IMR-90 (cell line): ENCODE data around the gene HIRA. TPM values are rescaled to one million over a fixed set of nuclear protein-coding genes. Genes with fewer than 3 reads are reported as not detected.

ENCODE experiments used
- ATAC-seq: fragments of 200-7000 bp; cut with Tn5 transposase; 2 replicates; pipeline ENCODE4 v1.9.1; 2020; ENCODE audit warnings: low read depth, mild to moderate bottlenecking, moderate library complexity
- BruUV-seq: library from RNA; stranded (reverse); fragments of 400-500 nt; replicated peaks from 2 replicates; lab custom pipeline; 2021; lab: Mats Ljungman, UMichigan
- CTCF ChIA-PET: fragments of 300-600 bp; formaldehyde crosslinking; extraction: SDS; loops from one replicate; lab custom pipeline; 2021; ENCODE audit warnings: antibody characterized with exemption; lab: Yijun Ruan, JAX
- POLR2A ChIA-PET: fragments of 300-600 bp; sonication (Branson Sonifier 250); formaldehyde crosslinking; loops from one replicate; lab custom pipeline; 2022; ENCODE audit warnings: antibody characterized with exemption; ENCODE audit not compliant: unreplicated experiment; lab: Charles Lee
- DNase-seq: peaks from one replicate; pipeline ENCODE4 v3.0.0; 2013
- H2AFZ ChIP-seq: replicated peaks from 2 replicates; pipeline ENCODE3; 2013; ENCODE audit warnings: low read length, mild to moderate bottlenecking; ENCODE audit not compliant: poor library complexity
- H2AK5ac ChIP-seq: 2 replicates; pipeline ENCODE4 v1.6.1; 2013; ENCODE audit warnings: low read depth, low read length, inconsistent platforms
- H2AK9ac ChIP-seq: replicated peaks from 2 replicates; pipeline ENCODE3; 2013; ENCODE audit warnings: mild to moderate bottlenecking, low read depth, low read length, moderate library complexity; ENCODE audit not compliant: poor library complexity
- H2BK120ac ChIP-seq: 2 replicates; pipeline ENCODE4 v1.6.1; 2013; ENCODE audit warnings: low read depth, low read length, inconsistent platforms
- H2BK15ac ChIP-seq: 3 replicates; pipeline ENCODE4 v1.6.1; 2013; ENCODE audit warnings: low read depth, low read length, inconsistent platforms
- H2BK20ac ChIP-seq: 2 replicates; pipeline ENCODE4 v1.6.1; 2013; ENCODE audit warnings: low read depth, mild to moderate bottlenecking, inconsistent platforms, low read length, moderate library complexity
- H2BK5ac ChIP-seq: 2 replicates; pipeline ENCODE4 v1.6.1; 2013; ENCODE audit warnings: mild to moderate bottlenecking, low read depth, low read length, inconsistent platforms; ENCODE audit not compliant: poor library complexity, severe bottlenecking
- H3K14ac ChIP-seq: replicated peaks from 2 replicates; pipeline ENCODE4 v1.6.1; 2013; ENCODE audit warnings: low read depth, low read length, inconsistent platforms
- H3K18ac ChIP-seq: 2 replicates; pipeline ENCODE4 v1.6.1; 2013; ENCODE audit warnings: low read depth, low read length, control low read depth
- H3K23ac ChIP-seq: 2 replicates; pipeline ENCODE4 v1.6.1; 2013; ENCODE audit warnings: low read depth, low read length, inconsistent platforms
- H3K27ac ChIP-seq: 2 replicates; pipeline ENCODE4 v1.5.1; 2013; ENCODE audit warnings: mild to moderate bottlenecking, control low read depth, low read length; ENCODE audit not compliant: insufficient read depth
- H3K27me3 ChIP-seq: 2 replicates; pipeline ENCODE4 v1.6.1; 2013; ENCODE audit warnings: low read length; ENCODE audit not compliant: control insufficient read depth, insufficient read depth
- H3K36me3 ChIP-seq: 2 replicates; pipeline ENCODE4 v1.6.1; 2013; ENCODE audit warnings: low read length, mixed read lengths; ENCODE audit not compliant: control insufficient read depth, insufficient read depth
- H3K4ac ChIP-seq: 2 replicates; pipeline ENCODE4 v1.6.1; 2013; ENCODE audit warnings: low read depth, low read length, inconsistent platforms
- H3K4me1 ChIP-seq: 2 replicates; pipeline ENCODE4 v1.6.1; 2013; ENCODE audit warnings: low read length, mixed read lengths; ENCODE audit not compliant: control insufficient read depth, insufficient read depth
- H3K4me2 ChIP-seq: 2 replicates; pipeline ENCODE4 v1.6.1; 2013; ENCODE audit warnings: low read depth, mild to moderate bottlenecking, control low read depth, low read length, moderate library complexity
- H3K4me3 ChIP-seq: 2 replicates; pipeline ENCODE4 v1.5.1; 2013; ENCODE audit warnings: low read depth, mild to moderate bottlenecking, control low read depth, low read length, moderate library complexity; ENCODE audit not compliant: insufficient read depth
- H3K56ac ChIP-seq: 2 replicates; pipeline ENCODE4 v1.6.1; 2013; ENCODE audit warnings: low read length, inconsistent platforms; ENCODE audit not compliant: insufficient read depth; ENCODE audit errors: extremely low read depth
- H3K79me1 ChIP-seq, 2 experiments: 2 replicates each; pipeline ENCODE4 v1.6.1; 2013; ENCODE audit warnings: low read length in 2 of 2, inconsistent platforms in 1 of 2, low read depth in 1 of 2
- H3K9ac ChIP-seq: 2 replicates; pipeline ENCODE4 v1.6.1; 2013; ENCODE audit warnings: low read depth, low read length, control low read depth
- H3K9me1 ChIP-seq: 2 replicates; pipeline ENCODE4 v1.6.1; 2013; ENCODE audit warnings: low read length, inconsistent platforms; ENCODE audit not compliant: insufficient read depth
- H3K9me3 ChIP-seq: 2 replicates; pipeline ENCODE4 v1.6.1; 2013; ENCODE audit warnings: low read length; ENCODE audit not compliant: control insufficient read depth, insufficient read depth
- H4K20me1 ChIP-seq: 2 replicates; pipeline ENCODE4 v1.6.1; 2013; ENCODE audit warnings: low read length, inconsistent platforms; ENCODE audit not compliant: insufficient read depth
- H4K5ac ChIP-seq: 2 replicates; pipeline ENCODE4 v1.6.1; 2013; ENCODE audit warnings: mild to moderate bottlenecking, low read depth, low read length, control low read depth
- H4K8ac ChIP-seq, 2 experiments: 2 replicates each; pipeline ENCODE4 v1.6.1; 2013; ENCODE audit warnings: low read depth in 2 of 2, low read length in 2 of 2, control low read depth in 1 of 2, inconsistent platforms in 1 of 2
- H4K91ac ChIP-seq: 2 replicates; pipeline ENCODE4 v1.6.1; 2013; ENCODE audit warnings: low read depth, low read length, inconsistent platforms; ENCODE audit not compliant: insufficient read depth
- BHLHE40 ChIP-seq: fragments of 150-350 bp; IDR thresholded peaks from 2 replicates; pipeline ENCODE4 v1.6.1; 2016; ENCODE audit warnings: mild to moderate bottlenecking, low read depth, low read length
- CEBPB ChIP-seq: IDR thresholded peaks from 2 replicates; pipeline ENCODE4 v1.6.1; 2012; ENCODE audit warnings: low read depth, low read length, improper control_type of control experiment
- CHD1 ChIP-seq: IDR thresholded peaks from 2 replicates; pipeline ENCODE4 v1.6.1; 2012; ENCODE audit warnings: low read depth, low read length, improper control_type of control experiment
- CTCF ChIP-seq: conservative IDR thresholded peaks from 2 replicates; pipeline ENCODE4 v1.5.1; 2012; ENCODE audit warnings: mild to moderate bottlenecking, low read depth, low read length, improper control_type of control experiment
- FOS ChIP-seq: fragments of 150-350 bp; IDR thresholded peaks from 2 replicates; pipeline ENCODE4 v1.6.1; 2016; ENCODE audit warnings: low read depth, low read length
- MAFK ChIP-seq: IDR thresholded peaks from 2 replicates; pipeline ENCODE4 v1.6.1; 2012; ENCODE audit warnings: low read depth, low read length, improper control_type of control experiment
- MAZ ChIP-seq: IDR thresholded peaks from 2 replicates; pipeline ENCODE4 v1.6.1; 2012; ENCODE audit warnings: low read depth, mild to moderate bottlenecking, low read length, improper control_type of control experiment, moderate library complexity, borderline replicate concordance
- MXI1 ChIP-seq: IDR thresholded peaks from 2 replicates; pipeline ENCODE4 v1.6.1; 2012; ENCODE audit warnings: low read depth, mild to moderate bottlenecking, low read length, moderate library complexity, borderline replicate concordance
- NFE2L2 ChIP-seq: fragments of 150-350 bp; IDR thresholded peaks from 2 replicates; pipeline ENCODE4 v1.6.1; 2016; ENCODE audit warnings: low read depth, mild to moderate bottlenecking, low read length
- POLR2A ChIP-seq: IDR thresholded peaks from 2 replicates; pipeline ENCODE4 v1.6.1; 2012; ENCODE audit warnings: mild to moderate bottlenecking, low read depth, low read length
- RAD21 ChIP-seq: IDR thresholded peaks from 2 replicates; pipeline ENCODE4 v1.6.1; 2012; ENCODE audit warnings: low read length, improper control_type of control experiment
- RCOR1 ChIP-seq: IDR thresholded peaks from 2 replicates; pipeline ENCODE4 v1.6.1; 2012; ENCODE audit warnings: mild to moderate bottlenecking, low read length, improper control_type of control experiment; ENCODE audit not compliant: insufficient replicate concordance
- RFX5 ChIP-seq: IDR thresholded peaks from 2 replicates; pipeline ENCODE4 v1.8.0; 2012; ENCODE audit warnings: low read depth, mild to moderate bottlenecking, low read length, moderate library complexity
- SMC3 ChIP-seq: fragments of 150-350 bp; IDR thresholded peaks from 2 replicates; pipeline ENCODE4 v1.6.1; 2016; ENCODE audit warnings: low read depth, mild to moderate bottlenecking, antibody characterized with exemption, low read length, moderate library complexity
- USF2 ChIP-seq: fragments of 150-350 bp; IDR thresholded peaks from 2 replicates; pipeline ENCODE4 v1.6.1; 2017; ENCODE audit warnings: mild to moderate bottlenecking, antibody characterized with exemption, low read length, low read depth
- WGBS, 2 experiments: methylation state at CpG; one replicate each; pipeline versions ENCODE4 v1.1.5 to v1.1.7; 2013; ENCODE audit warnings: missing lambda C conversion rate in 2 of 2; ENCODE audit not compliant: insufficient read length in 1 of 2; ENCODE audit errors: extremely low coverage in 2 of 2; 5-methylcytosine and 5-hydroxymethylcytosine counted together
- dilution Hi-C: fragments of 300-500 bp; cut with HindIII; formaldehyde crosslinking; loops from one replicate; pipeline ENCODE4 v1.14.3; 2018; ENCODE audit warnings: low sequenced_read_pairs; ENCODE audit not compliant: unreplicated experiment
- in situ Hi-C: fragments of 300-500 bp; cut with MboI; formaldehyde crosslinking; loops from 3 replicates; pipeline ENCODE4 v1.14.3; 2019; ENCODE audit warnings: low sequenced_read_pairs, inconsistent platforms, mixed read lengths
- intact Hi-C: fragments of 100-400 bp; cut with micrococcal nuclease; formaldehyde crosslinking; loops from 2 replicates; pipeline ENCODE4 v1.10.0; 2022
- polyA plus RNA-seq, 3 experiments: library from polyadenylated mRNA; depleted of rRNA; stranded (reverse); fragments of >200 nt; gene quantifications; 2 replicates each; pipeline ENCODE4 v1.2.3, GENCODE V29; 2012; ENCODE audit warnings: low replicate concordance in 1 of 3
- total RNA-seq: library from RNA; depleted of rRNA; stranded (reverse); fragments of >200 nt; gene quantifications from 2 replicates; pipeline ENCODE4 v1.2.3, GENCODE V29; 2012
- TF ChIP-seq, protein P1 (sequence below): fragments of 150-350 bp; IDR thresholded peaks from 2 replicates; pipeline ENCODE4 v1.6.1; 2016; ENCODE audit warnings: low read depth, mild to moderate bottlenecking, low read length, moderate library complexity, borderline replicate concordance

Gene HIRA
- total and polyA plus RNA-seq, 2 of the 4 experiments (the other 2 are of a cell fraction) = 14.5 to 24.2 TPM

- in situ Hi-C loops (no loop called here), intact Hi-C loops (no loop called here), dilution Hi-C loops (no loop called here)
- H3K23ac ChIP-seq = no peak overlapping the region
- no peak overlapping the region for H2BK20ac ChIP-seq
- H3K27ac ChIP-seq = no peak overlapping the region
- no peak overlapping the region for H3K18ac ChIP-seq
- no peak overlapping the region for H3K4me3 ChIP-seq
- no TSS peak for BruUV-seq
- 89% methylated on average over 2 of the region's 5 CpGs; no CpG with 5 or more reads in 1 of the 2 experiments for WGBS, 2 experiments
- no peak overlapping the region for H2AFZ ChIP-seq
- H3K14ac ChIP-seq = no peak overlapping the region
- POLR2A ChIA-PET = no interaction called here
- no peak for TF ChIP-seq RFX5
- TF ChIP-seq CHD1 = no peak
- TF ChIP-seq USF2 = no peak
- TF ChIP-seq POLR2A = no peak
- no peak for TF ChIP-seq RCOR1
- TF ChIP-seq RAD21 = no peak
- TF ChIP-seq BHLHE40 = no peak
- TF ChIP-seq MXI1 = no peak
- TF ChIP-seq, protein P1, sequence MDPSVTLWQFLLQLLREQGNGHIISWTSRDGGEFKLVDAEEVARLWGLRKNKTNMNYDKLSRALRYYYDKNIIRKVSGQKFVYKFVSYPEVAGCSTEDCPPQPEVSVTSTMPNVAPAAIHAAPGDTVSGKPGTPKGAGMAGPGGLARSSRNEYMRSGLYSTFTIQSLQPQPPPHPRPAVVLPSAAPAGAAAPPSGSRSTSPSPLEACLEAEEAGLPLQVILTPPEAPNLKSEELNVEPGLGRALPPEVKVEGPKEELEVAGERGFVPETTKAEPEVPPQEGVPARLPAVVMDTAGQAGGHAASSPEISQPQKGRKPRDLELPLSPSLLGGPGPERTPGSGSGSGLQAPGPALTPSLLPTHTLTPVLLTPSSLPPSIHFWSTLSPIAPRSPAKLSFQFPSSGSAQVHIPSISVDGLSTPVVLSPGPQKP = no peak
- no peak for TF ChIP-seq CTCF
- TF ChIP-seq MAZ = no peak
- TF ChIP-seq CEBPB = no peak
- no peak for TF ChIP-seq SMC3
- no peak for TF ChIP-seq MAFK
- no peak for TF ChIP-seq NFE2L2
- TF ChIP-seq FOS = no peak
- H3K4ac ChIP-seq = no peak overlapping the region
- H3K4me1 ChIP-seq = no peaks in the 10 kb centered on the region
- no peak overlapping the region for H2BK5ac ChIP-seq
- H2BK120ac ChIP-seq = no peak overlapping the region
- no peak overlapping the region for H4K8ac ChIP-seq
- H3K56ac ChIP-seq = no peak overlapping the region
- no peak overlapping the region for H2BK15ac ChIP-seq
- H3K27me3 ChIP-seq = no peaks in the 10 kb centered on the region
- H3K79me1 ChIP-seq = 0 out of 4 replicates have a peak, but pooled peaks cover 0 to 6% of the 10 kb centered on the region in 2 experiments
- H3K36me3 ChIP-seq = peaks cover 67% of the 10 kb centered on the region
- no peaks in the 10 kb centered on the region for H3K9me1 ChIP-seq
- H4K91ac ChIP-seq = no peak overlapping the region
- no peak overlapping the region for H2AK5ac ChIP-seq
- no peak overlapping the region for H3K4me2 ChIP-seq
- DNase-seq (no peak), ATAC-seq (no peak)
- no peaks in the 10 kb centered on the region for H3K9me3 ChIP-seq
- peaks cover 2% of the 10 kb centered on the region; the same call in 1 of the 2 replicates for H4K20me1 ChIP-seq
- CTCF ChIA-PET = interaction anchor here (0.6 to 0.7 kb wide), 2 partner anchors 45 to 90 kb away, joined by 3 read pairs; no protein-coding TSS in a partner anchor
- no peak overlapping the region for H4K5ac ChIP-seq
- no peak overlapping the region for H3K9ac ChIP-seq
- no peak overlapping the region for H2AK9ac ChIP-seq
Measured at GRCh38 chr22:19393704-19394103, 37.8 kb downstream of the HIRA start.
